ENCODE measurements around the gene HLA-DPA1. TPM values are rescaled to one million over a fixed set of nuclear protein-coding genes. Genes with fewer than 3 reads are reported as not detected.
A peak's percentile ranks its signal among the peaks of the same experiment; 100 is the strongest.
"Not testable (repeated sequence)": the region's sequence is repeated elsewhere in the genome, so short reads cannot be mapped to it uniquely, and the experiment has no call there.

The HLA-DPA1 gene
- total and polyA plus RNA-seq, 10 of the 15 experiments (the other 5 are each of a cell fraction or from before 2014, with no cell fraction given), result 508 to 1,640 (median 829) TPM

DNA sequence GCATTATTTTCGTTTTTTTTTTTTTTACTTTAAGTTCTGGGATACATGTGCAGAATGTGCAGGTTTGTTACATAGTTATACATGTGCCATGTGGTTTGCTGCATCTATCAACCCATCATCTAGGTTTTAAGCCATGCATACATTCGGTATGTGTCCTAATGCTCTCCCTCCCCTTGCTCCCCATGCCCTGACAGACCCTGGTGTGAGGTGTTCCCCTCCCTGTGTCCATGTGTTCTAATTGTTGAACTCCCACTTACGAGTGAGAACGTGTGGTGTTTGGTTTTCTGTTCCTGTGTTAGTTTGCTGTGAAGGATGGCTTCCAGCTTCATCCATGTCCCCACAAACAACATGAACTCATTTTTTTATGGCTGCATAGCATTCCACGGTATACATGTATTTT lies 10.0 kb downstream of the HLA-DPA1 start:
- H3K27ac ChIP-seq (ENCODE audit: control insufficient read depth, insufficient read depth); H4K20me1 ChIP-seq (ENCODE audit: control insufficient read depth, insufficient read depth); DNase-seq (ENCODE audit: low read depth, low spot score); RAD21 ChIA-PET (ENCODE audit: unreplicated experiment); H3K9ac ChIP-seq (ENCODE audit: control insufficient read depth, insufficient read depth, low read length); FAIRE-seq; H3K4me2 ChIP-seq (ENCODE audit: control insufficient read depth, insufficient read depth); H3K4me1 ChIP-seq (ENCODE audit: control insufficient read depth, insufficient read depth, low read length); H3K4me3 ChIP-seq; H3K27me3 ChIP-seq (replicated peaks in 1 of 2; ENCODE audit: control insufficient read depth in 2 of 2, insufficient read depth in 2 of 2, low read length in 1 of 2); H2AFZ ChIP-seq (ENCODE audit: control insufficient read depth, low read depth, low read length); ATAC-seq; H3K79me2 ChIP-seq (ENCODE audit: control insufficient read depth, insufficient read depth, low read length); BruUV-seq (replicated peaks); H3K9me3 ChIP-seq (replicated peaks; ENCODE audit: control insufficient read depth, insufficient read depth, low read length); POLR2A ChIA-PET; intact Hi-C loops (cut with micrococcal nuclease; ENCODE audit: unreplicated experiment): not testable (repeated sequence)
- TF ChIP-seq POLR2AphosphoS2 (IDR thresholded peaks at IDR 0.05; ENCODE audit: low read depth, low read length), result peak; percentile 39; the same call in 1 of the 2 replicates
- peak; percentile 86; the same call in 1 of the 2 replicates for TF ChIP-seq MTA3 (IDR thresholded peaks at IDR 0.05; ENCODE audit: borderline replicate concordance, low read length)
- SMC1A ChIA-PET (ENCODE audit: uncharacterized antibody, unreplicated experiment), result interaction anchor here (1.2 kb wide), 1 partner anchor 9 kb away, joined by 3 read pairs; no protein-coding TSS in a partner anchor
- in situ Hi-C loops (cut with MboI), result loop anchor here (25.0 kb wide), 1 partner anchor 1599 kb away; no protein-coding TSS in a partner anchor
- H3K36me3 ChIP-seq (ENCODE audit: control insufficient read depth in 2 of 2, insufficient read depth in 2 of 2, low read length in 1 of 2), result peaks cover under 1 to 23% of the 10 kb centered on the region in 2 experiments; a peak in 3 of 4 replicates
- CTCF ChIA-PET, result interaction anchor here (1.2 to 1.5 kb wide), 2 partner anchors 12 to 13 kb away, joined by 3 to 6 read pairs; partner anchors contain the start of gene HLA-DPB1
- 78% methylated on average over 4 of the region's 5 CpGs for WGBS (ENCODE audit: insufficient coverage, insufficient replicate concordance, low lambda C conversion rate, missing lambda C conversion rate)

DNA sequence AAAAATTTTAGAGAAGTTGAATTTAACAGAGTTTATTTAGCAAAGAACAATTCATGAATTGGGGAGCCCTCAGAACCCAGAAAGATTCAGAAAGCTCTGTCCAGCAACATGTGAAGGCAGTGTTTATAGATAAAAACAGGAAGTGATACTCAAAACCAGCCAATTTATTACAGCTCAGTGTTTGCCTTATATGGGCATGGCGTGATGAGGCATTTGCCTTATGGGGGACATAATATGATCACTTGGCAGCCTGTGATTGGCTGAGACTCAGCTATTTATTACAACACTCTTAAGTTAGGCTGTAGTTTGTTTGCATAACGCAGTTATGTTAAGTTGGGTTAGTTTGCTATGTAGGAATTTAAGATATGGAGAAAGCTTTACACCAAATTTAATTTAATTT lies 11.5 kb downstream of the HLA-DPA1 start:
- CTCF ChIA-PET, result interaction anchor here (0.9 to 1.6 kb wide), 6 partner anchors 11 to 63 kb away, joined by 3 to 15 read pairs (median 4); partner anchors contain the start of gene HLA-DPA1
- TF ChIP-seq NR2F1 (conservative IDR thresholded peaks at IDR 0.05), result no peak
- no peak for TF ChIP-seq FOXK2 (IDR thresholded peaks at IDR 0.05)
- TF ChIP-seq FOS (IDR thresholded peaks at IDR 0.05; ENCODE audit: borderline replicate concordance, extremely low read depth, insufficient read length), result no peak
- TF ChIP-seq ZNF622 (IDR thresholded peaks at IDR 0.05), result no peak
- TF ChIP-seq BCL11A (IDR thresholded peaks at IDR 0.05; ENCODE audit: low read depth, low read length), result no peak
- TF ChIP-seq, protein P1, sequence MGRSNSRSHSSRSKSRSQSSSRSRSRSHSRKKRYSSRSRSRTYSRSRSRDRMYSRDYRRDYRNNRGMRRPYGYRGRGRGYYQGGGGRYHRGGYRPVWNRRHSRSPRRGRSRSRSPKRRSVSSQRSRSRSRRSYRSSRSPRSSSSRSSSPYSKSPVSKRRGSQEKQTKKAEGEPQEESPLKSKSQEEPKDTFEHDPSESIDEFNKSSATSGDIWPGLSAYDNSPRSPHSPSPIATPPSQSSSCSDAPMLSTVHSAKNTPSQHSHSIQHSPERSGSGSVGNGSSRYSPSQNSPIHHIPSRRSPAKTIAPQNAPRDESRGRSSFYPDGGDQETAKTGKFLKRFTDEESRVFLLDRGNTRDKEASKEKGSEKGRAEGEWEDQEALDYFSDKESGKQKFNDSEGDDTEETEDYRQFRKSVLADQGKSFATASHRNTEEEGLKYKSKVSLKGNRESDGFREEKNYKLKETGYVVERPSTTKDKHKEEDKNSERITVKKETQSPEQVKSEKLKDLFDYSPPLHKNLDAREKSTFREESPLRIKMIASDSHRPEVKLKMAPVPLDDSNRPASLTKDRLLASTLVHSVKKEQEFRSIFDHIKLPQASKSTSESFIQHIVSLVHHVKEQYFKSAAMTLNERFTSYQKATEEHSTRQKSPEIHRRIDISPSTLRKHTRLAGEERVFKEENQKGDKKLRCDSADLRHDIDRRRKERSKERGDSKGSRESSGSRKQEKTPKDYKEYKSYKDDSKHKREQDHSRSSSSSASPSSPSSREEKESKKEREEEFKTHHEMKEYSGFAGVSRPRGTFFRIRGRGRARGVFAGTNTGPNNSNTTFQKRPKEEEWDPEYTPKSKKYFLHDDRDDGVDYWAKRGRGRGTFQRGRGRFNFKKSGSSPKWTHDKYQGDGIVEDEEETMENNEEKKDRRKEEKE (IDR thresholded peaks at IDR 0.05), result no peak
- TF ChIP-seq, protein P2, sequence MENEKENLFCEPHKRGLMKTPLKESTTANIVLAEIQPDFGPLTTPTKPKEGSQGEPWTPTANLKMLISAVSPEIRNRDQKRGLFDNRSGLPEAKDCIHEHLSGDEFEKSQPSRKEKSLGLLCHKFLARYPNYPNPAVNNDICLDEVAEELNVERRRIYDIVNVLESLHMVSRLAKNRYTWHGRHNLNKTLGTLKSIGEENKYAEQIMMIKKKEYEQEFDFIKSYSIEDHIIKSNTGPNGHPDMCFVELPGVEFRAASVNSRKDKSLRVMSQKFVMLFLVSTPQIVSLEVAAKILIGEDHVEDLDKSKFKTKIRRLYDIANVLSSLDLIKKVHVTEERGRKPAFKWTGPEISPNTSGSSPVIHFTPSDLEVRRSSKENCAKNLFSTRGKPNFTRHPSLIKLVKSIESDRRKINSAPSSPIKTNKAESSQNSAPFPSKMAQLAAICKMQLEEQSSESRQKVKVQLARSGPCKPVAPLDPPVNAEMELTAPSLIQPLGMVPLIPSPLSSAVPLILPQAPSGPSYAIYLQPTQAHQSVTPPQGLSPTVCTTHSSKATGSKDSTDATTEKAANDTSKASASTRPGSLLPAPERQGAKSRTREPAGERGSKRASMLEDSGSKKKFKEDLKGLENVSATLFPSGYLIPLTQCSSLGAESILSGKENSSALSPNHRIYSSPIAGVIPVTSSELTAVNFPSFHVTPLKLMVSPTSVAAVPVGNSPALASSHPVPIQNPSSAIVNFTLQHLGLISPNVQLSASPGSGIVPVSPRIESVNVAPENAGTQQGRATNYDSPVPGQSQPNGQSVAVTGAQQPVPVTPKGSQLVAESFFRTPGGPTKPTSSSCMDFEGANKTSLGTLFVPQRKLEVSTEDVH (IDR thresholded peaks at IDR 0.05; ENCODE audit: low read depth, partially characterized antibody), result no peak
- TF ChIP-seq RAD21 (IDR thresholded peaks at IDR 0.05; ENCODE audit: insufficient read depth, low read depth, low read length), result no peak

More for the DNA sequence above, 11.5 kb downstream of the HLA-DPA1 start:
- DNase-seq (ENCODE audit: low read depth, low spot score) (peak; percentile 62), ATAC-seq (peak; percentile 94), FAIRE-seq (peak; percentile 78)
- 52% methylated on average over 2 of the region's 2 CpGs for WGBS (ENCODE audit: insufficient coverage, insufficient replicate concordance, low lambda C conversion rate, missing lambda C conversion rate)
- ChIA-PET RAD21 (ENCODE audit: unreplicated experiment) (interaction anchor here (0.8 to 1.4 kb wide), 7 partner anchors 11 to 48 kb away, joined by 3 to 10 read pairs (median 6); partner anchors contain the start of genes HLA-DPA1 and HLA-DPB1), POLR2A (interaction anchor here (0.7 to 1.6 kb wide), 8 partner anchors 11 to 90 kb away, joined by 3 to 22 read pairs (median 5); partner anchors contain the start of genes HLA-DOA, HLA-DPA1 and HLA-DPB1), SMC1A (ENCODE audit: uncharacterized antibody, unreplicated experiment) (interaction anchor here (0.8 to 1.6 kb wide), 9 partner anchors 10 to 51 kb away, joined by 3 to 21 read pairs (median 4); partner anchors contain the start of genes HLA-DPA1 and HLA-DPB1)
- Histone ChIP-seq H3K27me3 (replicated peaks in 1 of 2; ENCODE audit: control insufficient read depth in 2 of 2, insufficient read depth in 2 of 2, low read length in 1 of 2) (no peaks in the 10 kb centered on the region), H4K20me1 (ENCODE audit: control insufficient read depth, insufficient read depth) (no peaks in the 10 kb centered on the region), H3K9ac (ENCODE audit: control insufficient read depth, insufficient read depth, low read length) (no peak overlapping the region), H3K4me2 (ENCODE audit: control insufficient read depth, insufficient read depth) (no peak overlapping the region), H3K27ac (ENCODE audit: control insufficient read depth, insufficient read depth) (peak overlapping the region; percentile 66), H3K79me2 (ENCODE audit: control insufficient read depth, insufficient read depth, low read length) (no peaks in the 10 kb centered on the region), H3K36me3 (ENCODE audit: control insufficient read depth in 2 of 2, insufficient read depth in 2 of 2, low read length in 1 of 2) (peaks cover 0 to 19% of the 10 kb centered on the region in 2 experiments; a peak in 3 of 4 replicates), H3K4me3 (no peak overlapping the region), H3K4me1 (ENCODE audit: control insufficient read depth, insufficient read depth, low read length) (peaks cover 13% of the 10 kb centered on the region), H2AFZ (ENCODE audit: control insufficient read depth, low read depth, low read length) (no peak overlapping the region), H3K9me3 (replicated peaks; ENCODE audit: control insufficient read depth, insufficient read depth, low read length) (peaks cover 7% of the 10 kb centered on the region)
- BruUV-seq (replicated peaks), result no TSS peak
- in situ Hi-C loops (cut with MboI), result loop anchor here (25.0 kb wide), 1 partner anchor 1600 kb away; no protein-coding TSS in a partner anchor
- intact Hi-C loops (cut with micrococcal nuclease; ENCODE audit: unreplicated experiment), result no loop called here

Measured in GM12878 (cell line).